Measurements from ENCODE around the gene PRKAR1B. TPM values are rescaled to one million over a fixed set of nuclear protein-coding genes. Genes with fewer than 3 reads are reported as not detected.

The PRKAR1B gene
- total RNA-seq, 1 donor from 2014 or later: 14.7 TPM

DNA sequence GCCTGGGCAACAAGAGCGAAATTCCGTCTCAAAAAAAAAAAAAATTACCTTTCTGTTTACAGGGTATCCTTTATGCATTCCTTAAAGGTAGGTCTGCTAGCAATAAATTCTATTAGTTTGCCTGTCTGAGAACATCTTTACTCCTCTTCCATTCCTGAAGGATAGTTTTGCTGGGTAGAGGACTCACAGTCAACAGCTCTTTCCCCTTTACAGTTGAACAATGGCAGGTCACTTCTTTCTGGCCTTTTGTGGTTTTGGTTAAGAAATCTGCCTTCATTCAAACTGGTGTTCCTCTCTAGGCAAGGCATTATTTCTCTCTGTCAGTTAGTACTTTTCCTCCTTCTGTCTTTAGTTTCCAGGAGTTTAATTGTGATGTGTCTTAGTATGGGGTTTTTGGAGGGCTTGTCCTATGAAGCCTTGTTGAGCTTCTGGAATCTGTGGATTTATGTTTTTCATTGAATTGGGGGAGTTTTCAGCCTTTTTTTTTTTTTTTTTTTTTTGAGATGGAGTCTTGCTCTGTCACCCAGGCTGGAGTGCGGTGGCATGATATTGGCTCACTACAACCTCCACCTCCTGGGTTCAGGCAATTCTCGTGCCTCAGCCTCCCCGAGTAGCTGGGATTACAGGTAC is 5.3 kb downstream of the PRKAR1B start:
- Histone ChIP-seq H3K9ac (ENCODE audit: low read length) (no peak overlapping the region), H2AFZ (ENCODE audit: low read depth, low read length) (no peak overlapping the region), H3K36me3 (ENCODE audit: insufficient read depth, low read length) (no peaks in the 10 kb centered on the region), H4K20me1 (ENCODE audit: insufficient read depth, low read length) (no peaks in the 10 kb centered on the region), H3K27ac (ENCODE audit: low read depth, low read length) (no peak overlapping the region), H3K4me3 (ENCODE audit: insufficient read depth, low read depth, low read length) (no peak overlapping the region), H3K4me2 (ENCODE audit: low read length) (no peak overlapping the region), H3K4me1 (ENCODE audit: insufficient read depth, low read length) (peaks cover 10% of the 10 kb centered on the region), H3K9me3 (ENCODE audit: insufficient read depth, low read depth, low read length) (peaks cover 3% of the 10 kb centered on the region), H3K27me3 (ENCODE audit: insufficient read depth, low read length) (no peaks in the 10 kb centered on the region), H3K79me2 (ENCODE audit: insufficient read depth, low read length) (peaks cover 4% of the 10 kb centered on the region)
- Mint-ChIP-seq H3K27me3 (ENCODE audit: low read depth, unreplicated experiment) (no peaks in the 10 kb centered on the region), H3K4me1 (ENCODE audit: low read depth, unreplicated experiment) (peaks cover 11% of the 10 kb centered on the region), H3K4me3 (ENCODE audit: unreplicated experiment) (no peak overlapping the region), H3K9me3 (ENCODE audit: unreplicated experiment) (peaks cover 9% of the 10 kb centered on the region), H3K27ac (ENCODE audit: unreplicated experiment) (no peak overlapping the region), H3K36me3 (ENCODE audit: low read depth, unreplicated experiment) (peaks cover 26% of the 10 kb centered on the region)
- FAIRE-seq (no peak), DNase-seq (ENCODE audit: low read depth) (no peak)
- TF ChIP-seq EZH2 (IDR thresholded peaks at IDR 0.05; ENCODE audit: insufficient read depth, low read length): no peak
- TF ChIP-seq, protein P1, sequence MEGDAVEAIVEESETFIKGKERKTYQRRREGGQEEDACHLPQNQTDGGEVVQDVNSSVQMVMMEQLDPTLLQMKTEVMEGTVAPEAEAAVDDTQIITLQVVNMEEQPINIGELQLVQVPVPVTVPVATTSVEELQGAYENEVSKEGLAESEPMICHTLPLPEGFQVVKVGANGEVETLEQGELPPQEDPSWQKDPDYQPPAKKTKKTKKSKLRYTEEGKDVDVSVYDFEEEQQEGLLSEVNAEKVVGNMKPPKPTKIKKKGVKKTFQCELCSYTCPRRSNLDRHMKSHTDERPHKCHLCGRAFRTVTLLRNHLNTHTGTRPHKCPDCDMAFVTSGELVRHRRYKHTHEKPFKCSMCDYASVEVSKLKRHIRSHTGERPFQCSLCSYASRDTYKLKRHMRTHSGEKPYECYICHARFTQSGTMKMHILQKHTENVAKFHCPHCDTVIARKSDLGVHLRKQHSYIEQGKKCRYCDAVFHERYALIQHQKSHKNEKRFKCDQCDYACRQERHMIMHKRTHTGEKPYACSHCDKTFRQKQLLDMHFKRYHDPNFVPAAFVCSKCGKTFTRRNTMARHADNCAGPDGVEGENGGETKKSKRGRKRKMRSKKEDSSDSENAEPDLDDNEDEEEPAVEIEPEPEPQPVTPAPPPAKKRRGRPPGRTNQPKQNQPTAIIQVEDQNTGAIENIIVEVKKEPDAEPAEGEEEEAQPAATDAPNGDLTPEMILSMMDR (IDR thresholded peaks at IDR 0.05; ENCODE audit: insufficient read depth, low read depth, low read length): no peak

DNA sequence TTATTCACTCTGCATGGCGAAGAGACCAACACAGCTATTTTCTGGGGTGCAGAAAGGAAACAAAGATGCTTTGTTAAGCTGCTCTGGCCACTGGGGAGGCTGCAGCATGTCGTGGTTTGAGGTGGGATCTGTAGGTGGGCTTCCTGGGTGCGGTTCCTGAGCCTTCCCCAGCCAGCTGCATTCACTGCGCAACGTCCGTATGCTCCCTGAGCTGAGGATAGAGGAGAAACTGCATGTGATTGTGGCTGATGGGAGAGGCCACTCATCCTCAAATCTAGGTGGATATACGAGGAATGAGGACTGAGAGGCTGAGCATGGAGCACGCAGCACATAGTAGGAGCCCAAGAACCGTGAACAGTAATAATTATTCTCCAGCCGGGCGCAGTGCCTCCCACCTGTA is 10.4 kb downstream of the PRKAR1B start:
- peaks cover 4% of the 10 kb centered on the region for H3K36me3 Mint-ChIP-seq (ENCODE audit: low read depth, unreplicated experiment)
- H3K4me3 Mint-ChIP-seq (ENCODE audit: unreplicated experiment): no peak overlapping the region
- DNase-seq (ENCODE audit: low read depth) (no peak), FAIRE-seq (no peak)
- TF ChIP-seq EZH2 (IDR thresholded peaks at IDR 0.05; ENCODE audit: insufficient read depth, low read length): no peak
- TF ChIP-seq, protein P1 (IDR thresholded peaks at IDR 0.05; ENCODE audit: insufficient read depth, low read depth, low read length): no peak
- Histone ChIP-seq H3K79me2 (ENCODE audit: insufficient read depth, low read length) (no peaks in the 10 kb centered on the region), H3K9ac (ENCODE audit: low read length) (no peak overlapping the region), H2AFZ (ENCODE audit: low read depth, low read length) (no peak overlapping the region), H3K9me3 (ENCODE audit: insufficient read depth, low read depth, low read length) (no peaks in the 10 kb centered on the region), H3K4me2 (ENCODE audit: low read length) (no peak overlapping the region), H3K27me3 (ENCODE audit: insufficient read depth, low read length) (peaks cover 2% of the 10 kb centered on the region), H3K4me3 (ENCODE audit: insufficient read depth, low read depth, low read length) (no peak overlapping the region), H3K4me1 (ENCODE audit: insufficient read depth, low read length) (no peaks in the 10 kb centered on the region), H4K20me1 (ENCODE audit: insufficient read depth, low read length) (peaks cover 5% of the 10 kb centered on the region), H3K27ac (ENCODE audit: low read depth, low read length) (no peak overlapping the region), H3K36me3 (ENCODE audit: insufficient read depth, low read length) (no peaks in the 10 kb centered on the region)
- peaks cover 2% of the 10 kb centered on the region for H3K4me1 Mint-ChIP-seq (ENCODE audit: low read depth, unreplicated experiment)
- peaks cover under 1% of the 10 kb centered on the region for H3K9me3 Mint-ChIP-seq (ENCODE audit: unreplicated experiment)
- H3K27me3 Mint-ChIP-seq (ENCODE audit: low read depth, unreplicated experiment): peaks cover 8% of the 10 kb centered on the region
- no peak overlapping the region for H3K27ac Mint-ChIP-seq (ENCODE audit: unreplicated experiment)

DNA sequence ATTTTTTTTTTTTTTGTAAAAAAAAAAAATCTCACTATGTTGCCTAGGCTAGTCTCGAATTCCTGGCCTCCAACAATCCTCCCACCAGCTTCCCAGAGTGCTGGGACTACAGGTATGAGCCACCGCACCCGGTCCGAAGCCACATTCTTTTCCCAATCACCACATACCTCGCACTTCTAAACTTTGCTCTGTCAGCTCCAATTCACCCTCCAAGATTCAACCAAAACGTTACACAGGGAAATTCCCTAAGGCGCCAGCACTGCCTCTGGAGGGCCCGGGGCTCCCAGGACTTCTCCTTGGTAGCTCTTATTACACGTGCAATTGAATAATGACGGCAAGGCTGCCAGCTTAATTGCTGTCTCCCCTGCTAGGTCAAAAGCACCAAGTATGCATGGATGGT is 10.9 kb downstream of the PRKAR1B start:
- H3K27ac Mint-ChIP-seq (ENCODE audit: unreplicated experiment): no peak overlapping the region

More for the DNA sequence above, 10.9 kb downstream of the PRKAR1B start:
- peaks cover 4% of the 10 kb centered on the region for H3K4me1 Mint-ChIP-seq (ENCODE audit: low read depth, unreplicated experiment)
- TF ChIP-seq, protein P1 (IDR thresholded peaks at IDR 0.05; ENCODE audit: insufficient read depth, low read depth, low read length): no peak
- no peak for TF ChIP-seq EZH2 (IDR thresholded peaks at IDR 0.05; ENCODE audit: insufficient read depth, low read length)
- Histone ChIP-seq H4K20me1 (ENCODE audit: insufficient read depth, low read length) (peaks cover 5% of the 10 kb centered on the region), H3K4me1 (ENCODE audit: insufficient read depth, low read length) (no peaks in the 10 kb centered on the region), H3K36me3 (ENCODE audit: insufficient read depth, low read length) (no peaks in the 10 kb centered on the region), H3K27me3 (ENCODE audit: insufficient read depth, low read length) (peaks cover 2% of the 10 kb centered on the region), H3K79me2 (ENCODE audit: insufficient read depth, low read length) (no peaks in the 10 kb centered on the region), H2AFZ (ENCODE audit: low read depth, low read length) (no peak overlapping the region), H3K27ac (ENCODE audit: low read depth, low read length) (no peak overlapping the region), H3K4me2 (ENCODE audit: low read length) (no peak overlapping the region), H3K9me3 (ENCODE audit: insufficient read depth, low read depth, low read length) (no peaks in the 10 kb centered on the region), H3K4me3 (ENCODE audit: insufficient read depth, low read depth, low read length) (no peak overlapping the region), H3K9ac (ENCODE audit: low read length) (no peak overlapping the region)
- peaks cover 3% of the 10 kb centered on the region for H3K36me3 Mint-ChIP-seq (ENCODE audit: low read depth, unreplicated experiment)
- no peak for FAIRE-seq
- H3K9me3 Mint-ChIP-seq (ENCODE audit: unreplicated experiment): no peaks in the 10 kb centered on the region
- DNase-seq (ENCODE audit: low read depth): no peak
- no peak overlapping the region for H3K4me3 Mint-ChIP-seq (ENCODE audit: unreplicated experiment)
- H3K27me3 Mint-ChIP-seq (ENCODE audit: low read depth, unreplicated experiment): peaks cover 8% of the 10 kb centered on the region

Measured in astrocyte (in vitro differentiated cells and primary cell).